Measurements from ENCODE around the gene LDLRAP1.

The LDLRAP1 gene

DNA sequence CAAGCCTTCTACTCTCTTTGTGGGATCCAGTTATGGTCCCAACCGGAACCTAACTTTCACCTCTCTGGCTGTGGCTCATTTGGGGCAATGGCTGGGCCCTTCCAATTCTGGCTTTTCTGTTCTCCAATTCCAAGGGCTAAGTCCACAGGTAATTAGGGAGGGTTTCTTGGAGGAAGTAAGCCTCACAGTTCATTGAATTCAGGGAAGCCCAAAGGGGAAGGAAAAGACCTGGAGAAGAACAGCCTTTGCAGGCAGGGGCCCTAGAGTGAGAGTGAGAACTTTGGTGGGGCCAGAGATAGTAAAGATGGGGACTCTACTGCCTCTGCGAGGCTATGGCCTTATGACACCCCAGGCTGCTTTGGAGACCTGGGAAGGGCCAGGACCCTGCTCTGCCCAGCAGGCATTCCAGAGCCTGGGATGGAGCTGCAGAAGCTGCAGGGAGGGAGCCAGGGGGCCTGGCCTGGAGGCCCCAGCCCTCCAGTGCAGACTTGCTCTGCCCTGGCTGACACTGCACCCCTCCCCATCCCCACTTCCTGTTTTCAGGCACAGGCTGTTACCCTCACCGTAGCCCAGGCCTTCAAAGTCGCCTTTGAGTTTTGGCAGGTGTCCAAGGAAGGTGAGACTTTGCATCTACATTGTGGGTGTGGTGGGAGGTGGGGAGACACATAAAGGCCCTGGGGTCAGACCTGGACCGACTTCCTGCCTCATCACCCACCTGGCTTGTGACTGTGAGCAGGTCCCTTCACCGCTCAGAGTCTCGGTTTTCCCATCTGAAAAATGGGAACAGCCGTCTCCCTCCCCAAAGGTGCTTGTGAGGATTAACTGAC is 18.9 kb downstream of the LDLRAP1 start:
- peak; percentile 33 to 42 for DNase-seq (ENCODE audit: low read depth in 2 of 2, low spot score in 1 of 2)

- no peak for DNase-seq (ENCODE audit: low read depth in 2 of 2, low spot score in 1 of 2)
Measured at GRCh38 chr1:25562928-25563283, 19.5 kb downstream of the LDLRAP1 start.

DNA sequence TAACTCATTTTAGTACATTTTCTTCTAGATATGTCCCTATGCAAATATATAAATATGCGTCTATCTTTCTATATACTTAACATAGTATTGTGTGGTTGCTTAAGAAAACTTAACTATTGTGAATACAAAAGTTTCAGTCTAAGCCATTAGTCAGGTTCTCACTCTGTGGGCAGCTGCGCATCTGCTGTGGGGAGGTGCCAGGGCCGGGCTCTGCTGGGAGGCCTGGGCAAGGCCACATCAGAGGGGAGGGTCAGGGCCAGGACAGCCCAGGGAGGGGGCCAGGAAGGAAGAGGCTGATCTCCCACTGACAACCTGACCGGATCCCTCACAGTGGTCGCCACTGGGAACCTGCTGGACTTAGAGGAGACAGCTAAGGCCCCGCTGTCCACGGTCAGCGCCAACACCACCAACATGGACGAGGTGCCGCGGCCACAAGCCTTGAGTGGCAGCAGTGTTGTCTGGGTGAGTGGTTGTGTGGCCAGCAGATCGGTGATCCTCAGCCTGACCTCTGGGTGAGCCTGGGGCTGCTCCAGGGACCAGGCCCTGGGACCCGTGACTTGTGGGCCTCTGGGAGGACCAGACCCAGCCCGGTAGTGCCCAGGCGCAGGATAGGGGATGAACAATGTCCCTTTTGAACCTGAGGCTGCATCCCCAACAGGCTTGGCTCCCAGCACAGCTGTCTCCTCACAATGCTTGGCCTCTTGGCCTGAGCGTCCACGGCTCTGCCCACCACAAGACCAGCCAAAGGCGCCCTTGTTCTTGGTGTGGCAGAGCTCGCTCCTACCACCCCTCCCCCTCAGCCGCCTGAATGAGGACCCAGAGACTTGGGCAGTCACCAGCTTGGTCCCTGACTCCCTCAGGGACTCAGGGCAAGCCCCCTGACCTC is 20.2 kb downstream of the LDLRAP1 start:
- DNase-seq (ENCODE audit: low read depth in 2 of 2, low spot score in 1 of 2): no peak

GRCh38 chr1:25564777-25565574 is 21.6 kb downstream of the LDLRAP1 start:
- DNase-seq (ENCODE audit: low read depth in 2 of 2, low spot score in 1 of 2): no peak

GRCh38 chr1:25565626-25566025 is 22.2 kb downstream of the LDLRAP1 start:
- no peak for DNase-seq (ENCODE audit: low read depth in 2 of 2, low spot score in 1 of 2)

GRCh38 chr1:25566176-25566729 is 22.8 kb downstream of the LDLRAP1 start:
- no peak for DNase-seq (ENCODE audit: low read depth in 2 of 2, low spot score in 1 of 2)

DNA sequence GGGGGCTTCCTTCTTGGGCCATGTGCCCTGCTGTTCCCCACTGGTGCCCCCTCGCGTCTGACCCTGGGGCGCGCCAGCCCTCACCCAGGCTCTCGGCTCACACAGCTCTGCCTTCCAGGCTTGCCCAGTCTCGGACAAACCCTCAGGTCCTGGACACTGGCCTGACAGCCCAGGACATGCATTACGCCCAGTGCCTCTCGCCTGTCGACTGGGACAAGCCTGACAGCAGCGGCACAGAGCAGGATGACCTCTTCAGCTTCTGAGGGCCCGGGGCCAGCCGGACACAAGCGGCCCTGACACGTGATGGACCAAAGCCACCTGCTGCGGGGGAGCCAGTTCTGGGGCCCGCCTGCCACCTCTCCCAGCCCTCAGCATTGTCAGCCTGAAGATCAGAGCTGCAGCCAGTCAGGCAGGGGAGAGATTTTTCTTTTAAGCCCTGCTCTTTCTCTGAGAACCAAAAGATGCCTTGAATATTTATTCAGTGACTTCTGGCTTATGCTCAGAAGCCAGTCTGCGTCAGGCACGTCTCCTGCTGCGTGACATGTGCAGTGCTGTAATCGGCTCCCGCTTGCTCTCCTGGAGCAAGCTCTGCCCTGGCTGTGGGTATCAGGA is 23.4 kb downstream of the LDLRAP1 start:
- peak in 1 of 2 donors; percentile 31 for DNase-seq (ENCODE audit: low read depth in 2 of 2, low spot score in 1 of 2)

- no peak for DNase-seq (ENCODE audit: low read depth in 2 of 2, low spot score in 1 of 2)
Measured at GRCh38 chr1:25567710-25568089, 24.3 kb downstream of the LDLRAP1 start.

DNA sequence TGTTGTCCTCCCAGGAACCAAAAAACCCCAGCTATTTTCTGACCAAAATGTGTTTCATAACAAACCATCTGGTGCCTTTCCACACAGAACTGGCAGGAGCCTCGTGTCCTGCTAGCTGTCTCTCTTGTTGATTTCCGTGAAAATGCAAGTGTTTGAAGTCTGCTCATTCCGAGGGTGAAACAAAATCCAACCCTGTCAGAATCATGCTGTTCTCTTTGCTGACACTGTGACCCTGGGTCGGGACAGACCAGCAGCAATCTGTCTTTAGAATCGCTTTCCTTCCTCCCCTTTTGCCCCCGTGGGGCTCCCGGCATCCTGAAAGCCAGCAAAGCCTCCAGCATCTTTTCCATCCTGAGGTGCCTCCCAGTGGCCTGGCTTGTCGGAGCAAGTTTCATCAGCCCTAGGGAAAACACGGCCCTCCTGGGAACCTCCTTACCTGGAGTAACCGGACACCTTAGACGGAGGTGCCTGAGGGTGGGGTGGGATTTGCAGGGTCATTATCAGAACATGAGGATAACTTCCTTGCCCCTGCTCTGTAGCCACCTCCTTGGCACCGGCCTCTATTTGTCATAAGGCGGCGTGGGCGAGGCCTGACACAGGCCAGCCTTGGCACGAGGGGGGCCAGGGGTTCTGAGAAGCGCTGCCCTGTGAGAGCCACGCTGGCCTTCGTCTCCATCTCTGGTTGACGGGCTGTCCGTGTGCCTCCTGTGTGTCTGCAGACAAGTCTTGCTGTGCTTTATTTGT is 24.9 kb downstream of the LDLRAP1 start:
- DNase-seq (ENCODE audit: low read depth in 2 of 2, low spot score in 1 of 2): no peak

DNA sequence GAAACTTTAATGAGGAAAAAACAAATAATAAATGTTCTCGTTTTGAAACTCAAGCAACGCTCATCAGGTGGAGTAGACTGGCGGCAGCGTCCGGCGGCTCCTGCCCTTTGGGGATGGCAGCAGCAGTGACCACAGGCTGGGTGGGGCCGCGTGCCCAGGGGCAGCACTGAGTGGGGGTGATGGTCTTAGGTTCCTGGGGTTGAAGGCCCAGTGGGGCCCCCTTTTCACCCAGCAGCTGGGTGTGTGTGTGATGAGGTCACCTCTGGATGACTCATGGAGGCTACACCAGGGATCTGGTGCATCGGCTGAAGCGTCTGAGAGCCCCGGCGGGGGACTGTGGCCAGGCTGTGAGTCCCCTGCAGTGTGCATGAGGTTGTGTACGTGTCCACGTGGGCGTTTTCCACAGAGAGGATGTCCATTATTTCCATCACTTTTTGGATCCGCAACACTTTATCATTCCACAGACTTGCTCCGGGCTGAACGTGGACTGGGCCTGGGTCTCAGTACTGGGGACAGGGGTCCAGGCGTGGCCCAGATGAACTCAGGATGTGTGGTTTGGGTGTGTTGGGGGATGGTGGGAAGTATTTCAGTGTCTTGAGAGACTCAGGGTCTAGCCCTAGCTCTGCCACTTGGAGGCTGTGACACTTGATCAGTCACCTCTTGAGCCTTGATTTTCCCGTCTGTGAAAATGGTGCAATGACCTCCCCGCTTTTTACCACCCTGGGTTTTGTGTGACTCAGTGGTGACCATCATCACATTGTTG is 25.6 kb downstream of the LDLRAP1 start:
- no peak for DNase-seq (ENCODE audit: low read depth in 2 of 2, low spot score in 1 of 2)

- no peak for DNase-seq (ENCODE audit: low read depth in 2 of 2, low spot score in 1 of 2)
Measured at GRCh38 chr1:25569597-25570396, 26.4 kb downstream of the LDLRAP1 start.

GRCh38 chr1:25570798-25571521 is 27.6 kb downstream of the LDLRAP1 start:
- no peak for DNase-seq (ENCODE audit: low read depth in 2 of 2, low spot score in 1 of 2)

- DNase-seq (ENCODE audit: low read depth in 2 of 2, low spot score in 1 of 2): no peak
Measured at GRCh38 chr1:25571522-25571970, 28.1 kb downstream of the LDLRAP1 start.

DNA sequence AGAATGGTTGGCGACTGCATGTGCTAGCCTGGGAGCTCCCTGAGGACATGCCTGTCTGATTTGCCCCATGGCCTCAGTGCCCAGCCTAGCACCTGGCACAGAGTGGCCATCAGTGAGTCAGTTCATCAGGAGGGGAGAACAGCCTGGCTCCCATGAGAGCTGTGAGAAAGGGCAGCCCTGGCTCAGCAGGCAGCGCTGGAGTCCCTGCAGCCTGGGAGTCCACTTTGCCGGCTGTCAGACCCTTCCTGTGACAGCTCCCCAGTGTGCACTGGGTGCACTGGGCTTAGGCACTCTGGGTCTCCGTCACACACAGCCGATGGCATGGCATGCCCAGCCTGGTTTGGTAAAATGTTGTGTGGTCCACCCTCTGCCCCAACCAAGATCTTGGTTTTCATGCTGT is 28.7 kb downstream of the LDLRAP1 start:
- DNase-seq (ENCODE audit: low read depth in 2 of 2, low spot score in 1 of 2): no peak

DNA sequence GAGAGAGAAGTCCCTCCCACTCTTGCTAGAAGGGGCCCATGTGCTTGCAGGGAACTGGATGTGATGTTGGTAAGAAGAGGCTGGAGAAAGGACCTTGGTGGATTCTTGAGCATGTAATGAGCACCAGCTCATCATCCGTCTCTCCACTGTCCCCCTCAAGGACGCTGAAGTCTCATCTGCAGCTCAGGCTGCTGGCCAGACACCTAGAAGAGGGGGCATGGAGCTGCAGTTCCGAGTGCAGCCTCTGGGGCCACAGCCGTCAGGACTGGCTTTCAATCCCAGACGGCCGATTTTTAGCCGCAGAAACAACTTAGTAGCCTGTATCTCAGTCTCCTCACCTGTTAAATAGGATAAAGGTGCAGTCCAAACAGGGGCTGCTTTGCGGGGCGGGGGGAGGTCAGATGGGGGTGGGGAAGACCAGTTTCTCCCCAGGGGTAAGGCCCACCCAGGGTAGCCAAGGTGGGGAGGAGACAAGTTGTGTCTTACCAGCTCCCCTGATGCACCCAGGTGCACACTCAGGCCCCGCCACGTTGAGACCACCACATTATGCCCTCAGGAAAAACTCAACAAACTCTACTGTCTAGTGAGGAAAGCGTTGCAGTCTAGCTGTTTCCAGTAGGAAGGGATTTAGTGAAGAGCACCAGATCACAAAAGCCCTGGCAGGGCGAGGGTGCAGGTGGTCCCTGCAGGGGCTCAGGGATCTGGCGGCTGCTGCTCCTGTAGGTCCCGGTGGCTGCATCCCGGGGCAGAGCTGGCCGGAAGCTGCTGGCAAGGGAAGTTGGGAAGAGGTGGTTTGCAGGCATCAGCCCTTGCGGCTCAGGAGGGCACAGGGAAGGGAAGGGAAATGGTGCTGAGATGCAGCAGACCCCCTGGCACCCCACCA is 29.5 kb downstream of the LDLRAP1 start:
- no peak for DNase-seq (ENCODE audit: low read depth in 2 of 2, low spot score in 1 of 2)

DNA sequence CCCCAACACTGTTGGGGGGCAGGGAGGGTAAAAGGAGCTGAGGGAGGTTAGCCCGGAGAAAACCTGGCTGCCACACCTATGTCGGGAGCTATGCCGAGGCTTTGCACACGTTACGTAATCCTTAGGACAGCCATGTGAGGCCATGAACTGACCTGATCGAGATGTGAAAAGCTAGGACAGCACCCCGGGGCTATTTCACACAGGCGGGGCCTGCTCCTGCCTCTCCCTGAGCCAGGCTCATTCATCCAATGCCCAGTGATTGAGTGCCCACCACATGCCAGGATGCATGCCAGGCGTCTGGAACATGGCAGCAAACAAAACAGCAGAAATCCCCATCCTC is 30.2 kb downstream of the LDLRAP1 start:
- no peak for DNase-seq (ENCODE audit: low read depth in 2 of 2, low spot score in 1 of 2)

- DNase-seq (ENCODE audit: low read depth in 2 of 2, low spot score in 1 of 2): no peak
Measured at GRCh38 chr1:25573961-25574360, 30.6 kb downstream of the LDLRAP1 start.

Measured in stimulated activated CD8-positive, alpha-beta memory T cell treated with anti-CD3 and anti-CD28 coated beads, Interleukin-4, amount 100 ng/mL, for 4 hours (primary cell).